GM19455 (cell line): ENCODE data around the gene USP13.
A peak's percentile ranks its signal among the peaks of the same experiment; 100 is the strongest.

Experiments used
- ATAC-seq: cut with Tn5 transposase; IDR thresholded peaks from one replicate; pipeline ENCODE4 v1.9.1; 2021; ENCODE audit not compliant: unreplicated experiment

Gene USP13

GRCh38 chr3:179791793-179792192 is 139.0 kb downstream of the USP13 start:
- ATAC-seq, result no peak

DNA sequence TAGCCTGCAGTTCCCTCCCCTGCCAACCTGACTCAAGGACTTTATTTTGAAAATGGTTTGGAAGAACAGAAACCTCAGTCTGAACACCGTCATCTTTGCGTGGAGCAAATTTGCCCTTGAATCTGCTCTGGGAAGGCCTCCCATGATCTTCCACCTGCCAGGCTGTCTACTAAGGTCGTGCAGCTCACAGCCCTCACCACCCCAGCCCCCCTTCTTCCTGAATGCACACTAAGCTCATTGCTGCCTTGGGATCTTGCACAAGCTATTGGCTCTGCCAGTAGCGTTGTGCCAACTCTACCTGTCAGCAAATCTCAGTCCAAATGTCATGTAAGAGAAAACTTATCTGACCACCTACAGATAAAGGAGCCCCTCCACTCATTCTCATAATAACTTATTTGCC is 141.5 kb downstream of the USP13 start:
- ATAC-seq, result no peak

DNA sequence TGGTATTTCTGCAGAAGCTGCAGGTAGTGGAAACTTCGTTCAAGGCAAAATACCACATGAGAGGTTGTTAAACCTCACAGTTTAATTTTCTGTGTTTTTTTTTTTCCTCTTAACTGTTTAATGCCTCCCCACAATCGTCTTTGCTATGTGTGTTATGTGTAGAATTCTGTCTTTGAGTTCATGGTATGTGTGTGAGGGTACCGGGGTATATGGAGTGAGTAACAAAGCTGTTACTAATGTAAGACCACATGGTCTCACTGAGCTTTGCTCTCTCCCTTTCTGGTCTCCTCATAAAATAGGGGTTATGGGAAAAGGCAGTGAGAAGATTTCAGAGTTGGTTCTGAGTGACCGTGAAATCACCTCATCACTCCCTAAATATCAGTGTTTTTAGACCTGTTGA is 143.6 kb downstream of the USP13 start:
- no peak for ATAC-seq

GRCh38 chr3:179797192-179797591 is 144.4 kb downstream of the USP13 start:
- ATAC-seq, result no peak

- no peak for ATAC-seq
Measured at GRCh38 chr3:179801263-179801662, 148.4 kb downstream of the USP13 start.

GRCh38 chr3:179801856-179802255 is 149.0 kb downstream of the USP13 start:
- no peak for ATAC-seq

GRCh38 chr3:179806177-179806576 is 153.3 kb downstream of the USP13 start:
- ATAC-seq, result no peak

- no peak for ATAC-seq
Measured at GRCh38 chr3:179807588-179807987, 154.7 kb downstream of the USP13 start.

DNA sequence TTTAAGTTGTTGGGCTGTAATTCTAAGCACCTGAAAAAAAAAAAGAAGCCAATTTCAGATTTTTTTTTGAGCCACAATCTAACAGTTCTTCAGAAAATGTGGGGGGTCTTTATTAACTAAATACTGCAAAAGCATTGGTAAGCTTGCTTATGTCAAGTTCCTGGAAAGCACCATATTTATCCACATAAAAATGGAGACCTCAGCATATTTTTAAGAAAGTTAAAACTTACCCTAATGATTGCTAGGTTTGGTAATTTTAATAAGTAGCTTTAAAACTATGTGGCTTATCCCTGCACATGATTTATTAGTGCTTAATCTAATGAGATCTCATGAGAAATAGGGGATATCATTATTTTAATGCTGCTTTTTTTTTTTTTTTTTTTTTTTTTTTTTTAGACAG is 156.8 kb downstream of the USP13 start:
- no peak for ATAC-seq

- ATAC-seq, result peak; percentile 97
Measured at GRCh38 chr3:179811321-179812095, 158.7 kb downstream of the USP13 start.

GRCh38 chr3:179812096-179812382 is 159.2 kb downstream of the USP13 start:
- ATAC-seq, result no peak

- no peak for ATAC-seq
Measured at GRCh38 chr3:179819379-179819778, 166.5 kb downstream of the USP13 start.

GRCh38 chr3:179822296-179822695 is 169.5 kb downstream of the USP13 start:
- ATAC-seq, result no peak

DNA sequence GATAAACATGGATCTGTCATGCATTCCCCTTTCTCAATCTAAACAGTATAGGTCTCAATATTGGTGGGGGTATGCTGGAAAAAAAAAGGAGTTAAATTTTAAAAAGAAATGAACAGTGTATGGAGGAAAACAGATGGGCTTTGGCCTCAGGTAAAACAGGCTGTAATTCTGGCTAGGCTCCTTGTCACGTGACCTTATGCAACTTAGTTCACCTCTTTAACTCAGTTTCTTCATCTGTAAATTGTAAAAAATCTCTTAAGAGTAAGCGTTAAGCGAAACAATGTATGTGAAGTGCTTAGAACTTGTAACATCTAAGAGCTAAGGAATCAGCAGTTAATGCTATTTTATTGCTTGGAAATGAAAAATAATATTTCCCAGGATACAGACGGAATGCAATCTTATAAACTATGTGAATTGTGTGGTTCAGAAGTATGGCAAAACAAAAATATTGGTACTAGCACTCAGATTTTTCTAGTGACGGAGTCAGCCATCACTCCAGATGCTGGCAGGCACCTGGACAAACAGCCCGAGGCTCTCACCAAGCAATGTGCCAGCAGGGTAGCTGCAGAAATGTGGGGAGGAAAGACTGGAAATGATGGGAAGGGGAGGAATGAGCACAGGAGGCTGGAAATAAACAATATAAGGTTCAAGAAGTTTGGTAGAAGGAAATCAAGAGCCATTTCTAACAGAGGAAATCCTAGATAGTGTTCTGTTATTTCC is 172.8 kb downstream of the USP13 start:
- no peak for ATAC-seq

GRCh38 chr3:179826247-179826637 is 173.4 kb downstream of the USP13 start:
- no peak for ATAC-seq

DNA sequence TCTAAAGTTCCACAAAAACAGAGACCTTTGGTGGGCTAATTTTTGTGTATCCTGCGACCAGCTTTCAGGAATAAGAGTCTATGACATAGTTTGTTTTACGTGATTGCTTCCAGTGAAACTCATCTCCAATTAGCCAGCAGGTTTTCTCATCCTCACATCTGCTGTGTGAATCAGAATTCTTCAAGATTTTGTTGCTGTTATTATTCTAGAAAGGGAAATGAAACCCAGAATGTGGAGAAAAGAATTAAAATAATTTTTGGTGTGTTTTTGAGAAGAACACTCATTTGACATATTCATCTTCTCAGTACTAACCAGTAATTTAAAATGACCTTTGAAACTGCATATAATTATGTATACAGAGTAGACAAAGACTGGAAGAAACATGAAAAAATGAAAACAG is 175.9 kb downstream of the USP13 start:
- no peak for ATAC-seq

GRCh38 chr3:179829401-179829800 is 176.6 kb downstream of the USP13 start:
- ATAC-seq, result no peak

DNA sequence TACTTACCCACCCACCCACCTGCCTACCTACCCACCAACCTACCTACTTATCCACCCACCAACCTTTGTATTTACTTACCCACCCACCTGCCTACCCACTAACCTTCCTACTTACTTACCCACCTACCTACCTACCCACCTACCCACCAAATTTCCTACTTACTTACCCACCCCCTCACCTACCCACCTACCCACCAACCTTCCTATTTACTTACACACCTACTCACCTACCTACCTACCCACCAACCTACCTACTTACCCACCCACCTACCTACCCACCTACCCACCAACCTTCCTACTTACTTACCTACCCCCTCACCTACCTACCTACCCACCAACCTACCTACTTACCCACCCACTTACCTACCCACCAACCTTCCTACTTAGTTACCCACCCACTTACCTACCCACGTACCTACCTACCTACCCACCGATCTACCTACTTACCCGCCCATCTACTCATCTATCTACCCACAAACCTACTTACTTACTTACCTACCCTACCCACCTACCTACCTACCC is 179.6 kb downstream of the USP13 start:
- ATAC-seq, result no peak

- ATAC-seq, result no peak
Measured at GRCh38 chr3:179833294-179833693, 180.5 kb downstream of the USP13 start.

GRCh38 chr3:179837374-179837773 is 184.5 kb downstream of the USP13 start:
- no peak for ATAC-seq
